ENCODE measurements around the gene DCAF6. TPM values are rescaled to one million over a fixed set of nuclear protein-coding genes. Genes with fewer than 3 reads are reported as not detected.

The DCAF6 gene
- total RNA-seq, 2 experiments from 2014 or later = 23.2 to 30.6 TPM

- Histone ChIP-seq H3K9me3 (ENCODE audit: low read length) (no peaks in the 10 kb centered on the region), H3K9me2 (ENCODE audit: insufficient read depth, low read length) (no peaks in the 10 kb centered on the region), H3K4me1 (ENCODE audit: insufficient read depth, low read length, poor library complexity, severe bottlenecking) (peaks cover 14% of the 10 kb centered on the region), H4K20me1 (ENCODE audit: insufficient read depth, low read length) (no peaks in the 10 kb centered on the region), H3K27ac (ENCODE audit: low read depth, low read length, poor library complexity, severe bottlenecking) (no peak overlapping the region), H2AFZ (ENCODE audit: low read length) (no peak overlapping the region), H3K36me3 (ENCODE audit: insufficient read depth, low read length) (peaks cover 16% of the 10 kb centered on the region), H3K4me2 (ENCODE audit: low read length) (no peak overlapping the region; the same call in 1 of the 2 replicates), H3K79me2 (ENCODE audit: insufficient read depth, low read depth, low read length) (peaks cover 28% of the 10 kb centered on the region; the same call in 1 of the 2 replicates), H3K4me3 (ENCODE audit: low read depth, low read length, poor library complexity, severe bottlenecking) (no peak overlapping the region)
- BruUV-seq (replicated peaks) = no TSS peak
- ChIA-PET CTCF (ENCODE audit: unreplicated experiment) (no interaction called here), POLR2A (interaction anchor here (0.7 kb wide), 2 partner anchors 9 to 83 kb away, joined by 3 read pairs; no protein-coding TSS in a partner anchor)
- intact Hi-C loops (cut with micrococcal nuclease; ENCODE audit: unreplicated experiment) = no loop called here
- TF ChIP-seq CTCF (conservative IDR thresholded peaks at IDR 0.05; ENCODE audit: low read length) = no peak
- TF ChIP-seq EZH2phosphoT487 (IDR thresholded peaks at IDR 0.05; ENCODE audit: borderline replicate concordance, low read depth, low read length) = no peak
- no peak for DNase-seq (ENCODE audit: low spot score)
Measured at GRCh38 chr1:167924543-167925231, 11.8 kb upstream of the DCAF6 start.

GRCh38 chr1:167926486-167926997, 9.9 kb upstream of the DCAF6 start:
- Histone ChIP-seq H3K79me2 (ENCODE audit: insufficient read depth, low read depth, low read length) (peaks cover 44% of the 10 kb centered on the region; the same call in 1 of the 2 replicates), H2AFZ (ENCODE audit: low read length) (no peak overlapping the region), H3K4me3 (ENCODE audit: low read depth, low read length, poor library complexity, severe bottlenecking) (no peak overlapping the region), H3K4me1 (ENCODE audit: insufficient read depth, low read length, poor library complexity, severe bottlenecking) (peaks cover 14% of the 10 kb centered on the region), H4K20me1 (ENCODE audit: insufficient read depth, low read length) (no peaks in the 10 kb centered on the region), H3K4me2 (ENCODE audit: low read length) (no peak overlapping the region), H3K27ac (ENCODE audit: low read depth, low read length, poor library complexity, severe bottlenecking) (no peak overlapping the region), H3K36me3 (ENCODE audit: insufficient read depth, low read length) (peaks cover 16% of the 10 kb centered on the region), H3K9me3 (ENCODE audit: low read length) (no peaks in the 10 kb centered on the region), H3K9me2 (ENCODE audit: insufficient read depth, low read length) (no peaks in the 10 kb centered on the region)
- BruUV-seq (replicated peaks) = no TSS peak
- ChIA-PET CTCF (ENCODE audit: unreplicated experiment) (no interaction called here), POLR2A (interaction anchor here (1.3 kb wide), 1 partner anchor 12 kb away, joined by 4 read pairs; no protein-coding TSS in a partner anchor)
- intact Hi-C loops (cut with micrococcal nuclease; ENCODE audit: unreplicated experiment) = no loop called here
- DNase-seq (ENCODE audit: low spot score) = no peak
- TF ChIP-seq EZH2phosphoT487 (IDR thresholded peaks at IDR 0.05; ENCODE audit: borderline replicate concordance, low read depth, low read length) (no peak), CTCF (conservative IDR thresholded peaks at IDR 0.05; ENCODE audit: low read length) (no peak)
